ENCODE data around the gene SMARCA1. TPM values are rescaled to one million over a fixed set of nuclear protein-coding genes. Genes with fewer than 3 reads are reported as not detected.

Gene SMARCA1
- total and polyA plus RNA-seq, 2 of the 4 experiments (the other 2 are of a cell fraction), result 31.0 to 32.8 TPM

GRCh38 chrX:129452523-129452922, 70.8 kb downstream of the SMARCA1 start:
- Histone ChIP-seq H3K4ac (ENCODE audit: low read depth, low read length) (no peak overlapping the region), H3K36me3 (ENCODE audit: control insufficient read depth, insufficient read depth, low read length) (peaks cover 5% of the 10 kb centered on the region; the same call in 1 of the 2 replicates), H2AFZ (replicated peaks; ENCODE audit: low read length, poor library complexity) (no peak overlapping the region), H3K9ac (ENCODE audit: low read depth, low read length) (no peak overlapping the region), H4K5ac (ENCODE audit: low read depth, low read length) (no peak overlapping the region), H3K14ac (replicated peaks; ENCODE audit: low read depth, low read length) (no peak overlapping the region), H2BK20ac (ENCODE audit: low read depth, low read length) (no peak overlapping the region), H3K9me3 (ENCODE audit: control insufficient read depth, insufficient read depth, low read length) (no peaks in the 10 kb centered on the region), H2AK9ac (replicated peaks; ENCODE audit: low read depth, low read length, poor library complexity) (no peak overlapping the region), H3K27me3 (ENCODE audit: control insufficient read depth, insufficient read depth, low read length) (no peaks in the 10 kb centered on the region), H2BK15ac (ENCODE audit: low read depth, low read length) (no peak overlapping the region), H3K4me2 (ENCODE audit: low read depth, low read length) (no peak overlapping the region), H3K79me1 (ENCODE audit: low read depth in 1 of 2, low read length in 2 of 2) (peaks cover 7 to 8% of the 10 kb centered on the region in 2 experiments; a peak in 2 of 4 replicates), H4K20me1 (ENCODE audit: insufficient read depth, low read length) (no peaks in the 10 kb centered on the region), H3K56ac (ENCODE audit: extremely low read depth, insufficient read depth, low read length) (no peak overlapping the region), H4K91ac (ENCODE audit: insufficient read depth, low read depth, low read length) (no peak overlapping the region), H3K4me1 (ENCODE audit: control insufficient read depth, insufficient read depth, low read length) (no peaks in the 10 kb centered on the region), H3K4me3 (ENCODE audit: insufficient read depth, low read depth, low read length) (no peak overlapping the region), H2BK5ac (ENCODE audit: low read depth, low read length, poor library complexity, severe bottlenecking) (no peak overlapping the region), H3K9me1 (ENCODE audit: insufficient read depth, low read length) (no peaks in the 10 kb centered on the region), H3K18ac (ENCODE audit: low read depth, low read length) (no peak overlapping the region), H2AK5ac (ENCODE audit: low read depth, low read length) (no peak overlapping the region), H2BK120ac (ENCODE audit: low read depth, low read length) (no peak overlapping the region), H4K8ac (ENCODE audit: low read depth in 2 of 2, low read length in 2 of 2) (no peak overlapping the region), H3K27ac (ENCODE audit: insufficient read depth, low read length) (no peak overlapping the region), H3K23ac (ENCODE audit: low read depth, low read length) (no peak overlapping the region)
- dilution Hi-C loops (cut with HindIII; ENCODE audit: low sequenced_read_pairs, unreplicated experiment), result no loop called here
- intact Hi-C loops (cut with micrococcal nuclease), result no loop called here
- ChIA-PET POLR2A (ENCODE audit: unreplicated experiment) (no interaction called here), CTCF (no interaction called here)
- in situ Hi-C loops (cut with MboI; ENCODE audit: low sequenced_read_pairs), result no loop called here
- no TSS peak for BruUV-seq (replicated peaks)
- DNase-seq, result no peak
- no peak for ATAC-seq (ENCODE audit: low read depth)
- WGBS, 2 experiments (ENCODE audit: extremely low coverage in 2 of 2, insufficient read length in 1 of 2), result no CpG with 5 or more reads among the region's 6 CpGs
- TF ChIP-seq USF2 (IDR thresholded peaks at IDR 0.05; ENCODE audit: low read depth, low read length) (no peak), CTCF (conservative IDR thresholded peaks at IDR 0.05; ENCODE audit: low read depth, low read length) (no peak), CEBPB (IDR thresholded peaks at IDR 0.05; ENCODE audit: low read depth, low read length) (no peak), SMC3 (IDR thresholded peaks at IDR 0.05; ENCODE audit: low read depth, low read length) (no peak), RAD21 (IDR thresholded peaks at IDR 0.05; ENCODE audit: low read length) (no peak), RCOR1 (IDR thresholded peaks at IDR 0.05; ENCODE audit: insufficient replicate concordance, low read length) (no peak), NFE2L2 (IDR thresholded peaks at IDR 0.05; ENCODE audit: low read depth, low read length) (no peak), ELK1 (IDR thresholded peaks at IDR 0.05; ENCODE audit: borderline replicate concordance, low read depth, low read length) (no peak), BHLHE40 (IDR thresholded peaks at IDR 0.05; ENCODE audit: low read depth, low read length) (no peak), MXI1 (IDR thresholded peaks at IDR 0.05; ENCODE audit: borderline replicate concordance, low read depth, low read length) (no peak), CHD1 (IDR thresholded peaks at IDR 0.05; ENCODE audit: low read depth, low read length) (no peak), MAZ (IDR thresholded peaks at IDR 0.05; ENCODE audit: borderline replicate concordance, low read depth, low read length) (no peak)

All from IMR-90 (cell line).